ENCODE measurements around the gene TMEM87B. TPM values are rescaled to one million over a fixed set of nuclear protein-coding genes. Genes with fewer than 3 reads are reported as not detected.

Gene TMEM87B
- total RNA-seq, 1 donor from 2014 or later: 15.4 TPM

DNA sequence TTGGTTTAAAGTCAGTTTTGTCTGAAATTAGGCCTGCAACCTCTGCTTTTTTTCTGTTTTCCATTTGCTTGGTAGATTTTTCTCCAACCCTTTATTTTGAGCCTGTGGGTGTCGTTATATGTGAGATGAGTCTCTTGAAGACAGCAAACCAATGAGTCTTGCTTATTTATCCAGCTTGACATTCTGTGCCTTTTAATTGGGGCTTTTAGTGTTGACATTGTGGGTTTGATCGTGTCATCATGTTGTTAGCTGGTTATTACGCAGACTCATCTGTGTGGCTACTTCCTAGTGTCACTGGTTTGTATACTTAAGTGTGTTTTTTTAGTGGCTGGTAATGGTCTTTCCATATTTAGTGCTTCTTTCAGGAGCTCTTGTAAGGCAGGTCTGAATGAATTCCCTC, 18.8 kb downstream of the TMEM87B start:
- H3K27ac Mint-ChIP-seq: no peak overlapping the region

DNA sequence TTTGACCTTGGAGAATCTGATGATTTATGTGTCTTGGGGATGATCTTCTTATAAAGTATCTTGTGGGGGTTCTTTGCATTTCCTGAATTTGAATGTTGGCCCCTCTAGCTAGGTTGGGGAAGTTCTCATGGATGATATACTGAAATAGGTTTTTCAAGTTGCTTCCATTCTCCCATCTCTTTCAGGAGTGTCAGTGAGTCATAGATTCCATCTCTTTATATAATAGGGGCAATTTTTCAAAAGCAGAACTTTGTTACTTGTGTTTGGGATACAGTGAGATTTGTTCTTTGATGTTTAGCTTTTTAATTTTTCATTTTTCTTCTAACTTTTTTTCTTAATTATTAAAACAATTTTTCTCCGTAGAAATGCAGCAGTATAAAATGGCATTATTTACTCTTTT, 19.4 kb downstream of the TMEM87B start:
- TF ChIP-seq, protein P1, sequence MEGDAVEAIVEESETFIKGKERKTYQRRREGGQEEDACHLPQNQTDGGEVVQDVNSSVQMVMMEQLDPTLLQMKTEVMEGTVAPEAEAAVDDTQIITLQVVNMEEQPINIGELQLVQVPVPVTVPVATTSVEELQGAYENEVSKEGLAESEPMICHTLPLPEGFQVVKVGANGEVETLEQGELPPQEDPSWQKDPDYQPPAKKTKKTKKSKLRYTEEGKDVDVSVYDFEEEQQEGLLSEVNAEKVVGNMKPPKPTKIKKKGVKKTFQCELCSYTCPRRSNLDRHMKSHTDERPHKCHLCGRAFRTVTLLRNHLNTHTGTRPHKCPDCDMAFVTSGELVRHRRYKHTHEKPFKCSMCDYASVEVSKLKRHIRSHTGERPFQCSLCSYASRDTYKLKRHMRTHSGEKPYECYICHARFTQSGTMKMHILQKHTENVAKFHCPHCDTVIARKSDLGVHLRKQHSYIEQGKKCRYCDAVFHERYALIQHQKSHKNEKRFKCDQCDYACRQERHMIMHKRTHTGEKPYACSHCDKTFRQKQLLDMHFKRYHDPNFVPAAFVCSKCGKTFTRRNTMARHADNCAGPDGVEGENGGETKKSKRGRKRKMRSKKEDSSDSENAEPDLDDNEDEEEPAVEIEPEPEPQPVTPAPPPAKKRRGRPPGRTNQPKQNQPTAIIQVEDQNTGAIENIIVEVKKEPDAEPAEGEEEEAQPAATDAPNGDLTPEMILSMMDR (IDR thresholded peaks at IDR 0.05; ENCODE audit: unreplicated experiment): no peak
- no peak for DNase-seq (ENCODE audit: low spot score, unreplicated experiment)
- no peak overlapping the region for H3K4me3 Mint-ChIP-seq (ENCODE audit: low read depth)
- H3K9me3 Mint-ChIP-seq (ENCODE audit: low read depth): peaks cover 15% of the 10 kb centered on the region
- H3K27me3 Mint-ChIP-seq: no peaks in the 10 kb centered on the region
- H3K36me3 Mint-ChIP-seq (ENCODE audit: insufficient read depth): peaks cover 51% of the 10 kb centered on the region
- no peak overlapping the region for H3K27ac Mint-ChIP-seq
- H3K4me1 Mint-ChIP-seq (ENCODE audit: low read depth): peaks cover 2% of the 10 kb centered on the region

More for the DNA sequence above, 18.8 kb downstream of the TMEM87B start:
- peaks cover 2% of the 10 kb centered on the region for H3K4me1 Mint-ChIP-seq (ENCODE audit: low read depth)
- TF ChIP-seq, protein P1 (IDR thresholded peaks at IDR 0.05; ENCODE audit: unreplicated experiment): no peak
- no peak for DNase-seq (ENCODE audit: low spot score, unreplicated experiment)
- H3K36me3 Mint-ChIP-seq (ENCODE audit: insufficient read depth): peaks cover 52% of the 10 kb centered on the region
- no peak overlapping the region for H3K4me3 Mint-ChIP-seq (ENCODE audit: low read depth)
- peaks cover 18% of the 10 kb centered on the region for H3K9me3 Mint-ChIP-seq (ENCODE audit: low read depth)
- no peaks in the 10 kb centered on the region for H3K27me3 Mint-ChIP-seq

DNA sequence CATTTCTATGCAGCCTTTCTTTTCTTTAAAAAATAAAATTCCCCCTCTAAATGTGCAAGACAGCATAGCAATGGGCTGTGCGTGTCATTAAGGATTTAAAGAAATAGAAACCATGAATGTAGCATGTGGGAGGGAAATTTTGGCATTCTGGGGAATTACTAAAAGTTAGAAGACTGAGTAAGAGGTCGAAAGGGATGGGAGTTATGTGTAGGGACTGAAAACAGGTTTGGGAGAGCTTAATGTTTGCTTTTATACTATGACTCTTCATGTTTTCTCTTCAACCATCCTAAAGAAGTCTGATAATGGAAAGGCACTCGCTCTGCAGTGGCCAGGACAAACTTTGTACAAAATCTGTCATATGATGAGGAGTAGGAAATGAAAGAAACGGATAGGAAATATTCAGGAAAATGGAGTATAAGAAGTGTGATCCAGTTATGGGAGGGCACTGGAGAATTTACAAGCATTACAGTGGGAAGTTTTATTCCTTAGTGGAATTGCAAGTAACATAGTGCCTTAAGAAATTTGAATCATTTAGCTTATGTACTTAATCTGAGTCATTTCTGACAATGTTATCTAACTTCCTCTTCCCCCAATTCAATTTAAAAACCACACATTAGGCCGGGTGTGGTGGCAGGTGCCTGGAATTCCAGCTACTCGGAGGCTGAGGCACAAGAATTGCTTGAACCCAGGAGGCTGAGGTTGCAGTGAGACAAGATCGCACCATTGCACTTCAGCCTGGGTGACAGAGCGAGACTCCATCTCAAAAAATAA, 20.6 kb downstream of the TMEM87B start:
- TF ChIP-seq, protein P1 (IDR thresholded peaks at IDR 0.05; ENCODE audit: unreplicated experiment): no peak
- Mint-ChIP-seq H3K36me3 (ENCODE audit: insufficient read depth) (peaks cover 43% of the 10 kb centered on the region), H3K27me3 (no peaks in the 10 kb centered on the region), H3K9me3 (ENCODE audit: low read depth) (peaks cover 9% of the 10 kb centered on the region), H3K4me1 (ENCODE audit: low read depth) (peaks cover 2% of the 10 kb centered on the region), H3K27ac (no peak overlapping the region), H3K4me3 (ENCODE audit: low read depth) (no peak overlapping the region)
- no peak for DNase-seq (ENCODE audit: low spot score, unreplicated experiment)

DNA sequence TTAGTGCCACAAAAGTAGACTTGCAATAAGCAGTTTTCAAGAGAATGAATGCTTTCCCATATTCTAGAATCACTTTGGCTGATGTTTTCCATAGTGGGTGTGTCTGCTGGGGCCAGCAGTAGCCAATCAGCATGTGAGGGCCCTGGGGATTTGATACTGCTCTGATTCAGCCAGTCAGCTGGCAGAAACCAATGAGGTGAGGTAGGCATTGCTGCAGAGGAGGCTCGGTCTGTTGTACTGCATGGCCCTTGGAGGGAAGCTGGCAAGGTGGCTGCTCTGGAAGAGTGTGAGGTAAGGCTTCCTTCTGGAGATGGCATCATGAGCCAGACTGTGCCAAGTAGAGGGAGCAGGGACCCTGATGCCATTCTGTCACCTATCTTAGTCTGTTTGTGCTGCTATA, 22.7 kb downstream of the TMEM87B start:
- no peak overlapping the region for H3K27ac Mint-ChIP-seq
- DNase-seq (ENCODE audit: low spot score, unreplicated experiment): no peak

DNA sequence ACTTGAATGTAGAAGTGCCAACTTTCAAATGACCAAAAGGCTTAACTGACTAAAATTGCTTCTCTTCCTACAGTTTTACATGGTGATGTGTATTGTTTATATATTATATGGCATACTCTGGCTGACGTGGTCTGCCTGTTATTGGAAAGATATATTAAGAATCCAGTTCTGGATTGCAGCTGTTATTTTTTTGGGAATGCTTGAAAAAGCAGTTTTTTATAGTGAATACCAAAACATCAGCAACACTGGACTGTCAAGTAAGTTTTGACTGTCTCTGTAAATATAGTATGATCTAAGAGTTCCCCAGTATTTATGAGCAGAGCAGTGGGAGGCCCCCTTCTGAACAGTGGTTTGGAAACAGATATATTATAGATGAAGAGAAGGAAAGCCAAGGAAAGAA, 26.2 kb downstream of the TMEM87B start:
- H3K4me3 Mint-ChIP-seq (ENCODE audit: low read depth): no peak overlapping the region
- no peak overlapping the region for H3K27ac Mint-ChIP-seq
- H3K27me3 Mint-ChIP-seq: no peaks in the 10 kb centered on the region
- DNase-seq (ENCODE audit: low spot score, unreplicated experiment): no peak
- TF ChIP-seq, protein P1 (IDR thresholded peaks at IDR 0.05; ENCODE audit: unreplicated experiment): no peak
- no peaks in the 10 kb centered on the region for H3K4me1 Mint-ChIP-seq (ENCODE audit: low read depth)
- H3K36me3 Mint-ChIP-seq (ENCODE audit: insufficient read depth): peaks cover 36% of the 10 kb centered on the region
- H3K9me3 Mint-ChIP-seq (ENCODE audit: low read depth): no peaks in the 10 kb centered on the region

More for the DNA sequence above, 22.7 kb downstream of the TMEM87B start:
- Mint-ChIP-seq H3K4me1 (ENCODE audit: low read depth) (peaks cover 2% of the 10 kb centered on the region), H3K9me3 (ENCODE audit: low read depth) (peaks cover 9% of the 10 kb centered on the region), H3K4me3 (ENCODE audit: low read depth) (no peak overlapping the region), H3K36me3 (ENCODE audit: insufficient read depth) (peaks cover 36% of the 10 kb centered on the region), H3K27me3 (no peaks in the 10 kb centered on the region)
- TF ChIP-seq, protein P1 (IDR thresholded peaks at IDR 0.05; ENCODE audit: unreplicated experiment): no peak
